CD4-positive, CD25-positive, alpha-beta regulatory T cell (primary cell): ENCODE measurements around the gene NOP16. TPM values are rescaled to one million over a fixed set of nuclear protein-coding genes. Genes with fewer than 3 reads are reported as not detected.

ENCODE experiments used
- ATAC-seq, 2 donors: fragments of 150-1000 bp; cut with Tn5 transposase; one replicate each; pipeline ENCODE4 v1.10.0; 2021; ENCODE audit warnings: low read depth in 2 of 2, moderate number of reproducible peaks in 2 of 2, moderate library complexity in 1 of 2
- DNase-seq, 3 donors: peaks; one replicate each; pipeline versions ENCODE4 v3.0.0 to v3.0.0-alpha.2; 2012 to 2022; ENCODE audit warnings: mixed read lengths in 1 of 3
- H3K27ac ChIP-seq: one replicate; pipeline ENCODE4 v1.7.0; 2013; ENCODE audit warnings: mild to moderate bottlenecking, low read length; ENCODE audit not compliant: insufficient read depth, poor library complexity, severe bottlenecking
- H3K27me3 ChIP-seq: one replicate; pipeline ENCODE4 v1.7.0; 2013; ENCODE audit warnings: low read length; ENCODE audit not compliant: control insufficient read depth, insufficient read depth
- H3K36me3 ChIP-seq: one replicate; pipeline ENCODE4 v1.7.0; 2013; ENCODE audit warnings: mild to moderate bottlenecking, low read length, moderate library complexity; ENCODE audit not compliant: control insufficient read depth, insufficient read depth
- H3K4me1 ChIP-seq: 2 replicates; pipeline ENCODE4 v1.7.0; 2013; ENCODE audit warnings: mild to moderate bottlenecking, low read length; ENCODE audit not compliant: insufficient read depth, control insufficient read depth, poor library complexity, severe bottlenecking
- H3K4me3 ChIP-seq: one replicate; pipeline ENCODE4 v1.7.0; 2013; ENCODE audit warnings: low read depth, mild to moderate bottlenecking, low read length, moderate library complexity
- H3K9me3 ChIP-seq, 2 experiments: 1 replicate in 1 of 2; 2 replicates in 1 of 2; pipeline ENCODE4 v1.7.0; 2013; ENCODE audit warnings: low read length in 2 of 2, mild to moderate bottlenecking in 1 of 2, moderate library complexity in 1 of 2; ENCODE audit not compliant: control insufficient read depth in 2 of 2
- H3K27ac Mint-ChIP-seq, 3 donors: one replicate each; pipeline ENCODE4 v1.8.0; 2020 to 2022; ENCODE audit warnings: mild to moderate bottlenecking in 3 of 3, mixed read lengths in 3 of 3, moderate library complexity in 2 of 3
- H3K27me3 Mint-ChIP-seq: one replicate; pipeline ENCODE4 v1.8.0; 2022; ENCODE audit warnings: mild to moderate bottlenecking, mixed read lengths
- H3K36me3 Mint-ChIP-seq: one replicate; pipeline ENCODE4 v1.8.0; 2020; ENCODE audit warnings: mixed read lengths
- H3K4me1 Mint-ChIP-seq, 4 donors: one replicate each; pipeline ENCODE4 v1.8.0; 2020 to 2022; ENCODE audit warnings: mixed read lengths in 4 of 4, mild to moderate bottlenecking in 1 of 4
- H3K4me3 Mint-ChIP-seq, 4 donors: one replicate each; pipeline ENCODE4 v1.8.0; 2020 to 2022; ENCODE audit warnings: mild to moderate bottlenecking in 4 of 4, mixed read lengths in 4 of 4, moderate library complexity in 3 of 4
- H3K9me3 Mint-ChIP-seq, 7 donors: one replicate each; pipeline ENCODE4 v1.8.0; 2020 to 2022; ENCODE audit warnings: mixed read lengths in 7 of 7, mild to moderate bottlenecking in 3 of 7, moderate library complexity in 2 of 7
- polyA plus RNA-seq, 4 donors: library from polyadenylated mRNA; unstranded; fragments of 300-500 nt; fragmentation: Illumina TruSeq; gene quantifications; one replicate each; pipeline ENCODE4 v1.2.3, GENCODE V29; 2021
- total RNA-seq: library from RNA; stranded (reverse); gene quantifications from one replicate; pipeline ENCODE4 v1.2.3, GENCODE V29; 2022

The NOP16 gene, protein sequence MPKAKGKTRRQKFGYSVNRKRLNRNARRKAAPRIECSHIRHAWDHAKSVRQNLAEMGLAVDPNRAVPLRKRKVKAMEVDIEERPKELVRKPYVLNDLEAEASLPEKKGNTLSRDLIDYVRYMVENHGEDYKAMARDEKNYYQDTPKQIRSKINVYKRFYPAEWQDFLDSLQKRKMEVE
- 15.5 TPM for total RNA-seq
- 10 to 100 TPM; 13.6 to 41.2 (median 35.1) TPM for polyA plus RNA-seq

DNA sequence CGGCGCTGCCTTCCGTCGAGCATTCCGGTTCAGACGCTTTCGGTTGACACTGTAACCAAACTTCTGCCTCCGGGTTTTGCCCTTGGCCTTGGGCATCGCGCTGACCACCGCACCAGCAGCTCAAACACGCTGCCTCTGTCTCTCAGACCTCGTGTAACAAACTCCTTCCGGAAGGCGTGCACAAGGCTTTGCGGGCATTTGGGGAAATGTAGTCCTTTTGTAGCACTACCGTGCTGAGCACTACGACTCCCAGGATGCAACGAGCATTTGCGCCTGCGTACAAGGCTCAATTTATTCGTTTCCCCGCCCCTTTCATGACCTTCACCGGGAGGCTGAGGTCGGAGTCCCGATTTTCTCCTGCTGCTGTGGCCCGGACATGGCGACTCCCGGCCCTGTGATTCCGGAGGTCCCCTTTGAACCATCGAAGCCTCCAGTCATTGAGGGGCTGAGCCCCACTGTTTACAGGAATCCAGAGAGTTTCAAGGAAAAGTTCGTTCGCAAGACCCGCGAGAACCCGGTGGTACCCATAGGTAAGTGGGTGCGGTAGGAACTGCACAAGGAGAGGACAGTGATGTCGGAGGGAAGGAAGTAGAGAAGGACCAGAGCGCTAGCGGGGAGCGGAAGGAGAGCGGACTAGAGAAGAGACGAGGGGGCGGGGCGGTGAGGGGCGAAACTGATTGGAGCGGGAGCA, at the start of gene NOP16, which contains the start of gene HIGD2A:
Gene NOP16, minus strand, starts transcription at position 155 of the 691 bp plus-strand sequence. Its CDS starts 59 bp downstream, at position 96.
Gene HIGD2A, plus strand, starts transcription at position 308 of the 691 bp plus-strand sequence. Its CDS starts 69 bp downstream, at position 377.
- H3K4me1 ChIP-seq = peaks cover 29% of the 10 kb centered on the region
- H3K27me3 Mint-ChIP-seq = no peaks in the 10 kb centered on the region
- DNase-seq (peak; percentile 98 to 99 (median 99)), ATAC-seq (peak; percentile 89 to 94)
- peak within 1 kb of the TSS; percentile 92 for H3K4me3 ChIP-seq
- peaks cover 38% of the 10 kb centered on the region for H3K36me3 ChIP-seq
- peak within 1 kb of the TSS; percentile 98 to 99 (median 99) for H3K4me3 Mint-ChIP-seq
- peaks cover 28% of the 10 kb centered on the region for H3K36me3 Mint-ChIP-seq
- no peaks in the 10 kb centered on the region for H3K27me3 ChIP-seq
- H3K27ac ChIP-seq = peak within 1 kb of the TSS; percentile 97
- peaks cover 0 to 39% (median 25%) of the 10 kb centered on the region in 4 donors for H3K4me1 Mint-ChIP-seq
- no peaks in the 10 kb centered on the region for H3K9me3 Mint-ChIP-seq
- peak within 1 kb of the TSS; percentile 97 to 100 (median 100) for H3K27ac Mint-ChIP-seq
- H3K9me3 ChIP-seq = no peaks in the 10 kb centered on the region

DNA sequence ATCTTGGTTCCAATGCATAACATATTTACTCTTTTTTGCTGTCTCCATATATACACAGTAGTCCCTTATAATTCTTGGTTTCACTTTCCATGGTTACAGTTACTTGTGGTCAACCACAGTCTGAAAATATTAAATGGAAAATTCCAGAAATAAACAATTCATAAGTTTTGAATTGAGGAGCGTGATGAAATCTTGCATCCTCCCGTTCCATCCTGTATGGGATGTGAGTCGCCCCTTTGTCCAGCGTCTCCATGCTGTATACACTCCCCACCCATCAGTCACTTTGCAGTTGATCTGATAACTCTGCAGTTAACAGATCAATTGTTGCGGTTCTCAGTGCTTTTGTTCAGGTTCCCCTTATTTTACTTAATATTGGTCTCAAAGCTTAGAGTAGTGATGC, 48.3 kb upstream of the NOP16 start:
- DNase-seq (peak in 1 of 3 donors; percentile 20), ATAC-seq (peak in 1 of 2 donors; percentile 34)
- Mint-ChIP-seq H3K36me3 (no peaks in the 10 kb centered on the region), H3K27ac (peak overlapping the region in 1 of 3 donors; percentile 52), H3K4me3 (peak overlapping the region in 3 of 4 donors; percentile 17 to 69 (median 25)), H3K4me1 (peaks cover 7 to 10% (median 8%) of the 10 kb centered on the region in 4 donors), H3K9me3 (peaks cover 0 to 4% (median 0%) of the 10 kb centered on the region in 7 donors), H3K27me3 (peaks cover 5% of the 10 kb centered on the region)
- H3K36me3 ChIP-seq = no peaks in the 10 kb centered on the region
- no peak overlapping the region for H3K27ac ChIP-seq
- H3K9me3 ChIP-seq = no peaks in the 10 kb centered on the region
- peaks cover 4% of the 10 kb centered on the region for H3K27me3 ChIP-seq
- H3K4me3 ChIP-seq = peak overlapping the region; percentile 61
- peaks cover 11% of the 10 kb centered on the region for H3K4me1 ChIP-seq

DNA sequence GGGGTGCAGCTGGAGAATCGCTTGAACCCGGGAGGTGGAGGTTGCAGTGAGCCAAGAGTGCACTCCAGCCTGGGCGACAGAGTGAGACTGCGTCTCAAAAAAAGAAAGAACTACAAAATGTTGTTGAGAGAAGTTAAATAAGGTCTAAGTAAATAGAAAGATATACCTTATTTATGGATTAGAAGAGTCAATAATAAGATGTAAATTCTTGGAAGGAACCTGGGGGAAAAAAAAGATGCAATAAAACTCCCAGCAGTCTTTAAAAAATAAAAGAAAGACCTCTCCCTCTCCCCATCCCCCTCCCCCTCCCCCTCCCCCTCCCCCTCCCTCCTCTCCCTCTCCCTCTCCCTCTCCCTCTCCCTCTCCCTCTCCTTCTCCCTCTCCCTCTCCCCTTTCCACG, 44.3 kb upstream of the NOP16 start:
- Histone ChIP-seq H3K4me1 (peaks cover 14% of the 10 kb centered on the region), H3K36me3 (no peaks in the 10 kb centered on the region), H3K4me3 (no peak overlapping the region), H3K27me3 (no peaks in the 10 kb centered on the region), H3K27ac (no peak overlapping the region), H3K9me3 (no peaks in the 10 kb centered on the region)
- Mint-ChIP-seq H3K4me3 (no peak overlapping the region), H3K36me3 (no peaks in the 10 kb centered on the region), H3K9me3 (peaks cover 0 to 4% (median 0%) of the 10 kb centered on the region in 7 donors), H3K27me3 (peaks cover 18% of the 10 kb centered on the region), H3K4me1 (peaks cover 8 to 10% (median 9%) of the 10 kb centered on the region in 4 donors), H3K27ac (no peak overlapping the region)
- DNase-seq = no peak
- no peak for ATAC-seq

DNA sequence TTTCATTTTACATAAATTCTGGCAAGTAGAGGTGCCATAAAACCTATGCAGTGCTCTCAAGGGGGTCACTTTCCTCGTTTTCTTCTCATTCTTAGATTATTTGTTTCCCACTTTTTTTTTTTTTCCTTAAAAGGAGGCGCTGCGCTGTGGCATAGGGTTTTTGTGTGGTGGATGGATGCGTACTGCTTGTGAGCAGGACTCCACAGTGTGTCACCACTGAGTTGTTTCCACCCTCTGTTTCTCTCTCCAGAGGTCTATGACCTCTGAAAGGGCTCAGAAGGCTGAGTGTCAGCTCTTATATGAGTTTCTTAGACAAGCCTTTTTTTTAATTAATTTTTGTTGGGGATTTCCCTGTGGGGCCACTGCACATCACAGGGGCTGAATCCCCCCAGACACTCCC, 41.6 kb upstream of the NOP16 start:
- DNase-seq = no peak
- H3K36me3 ChIP-seq = no peaks in the 10 kb centered on the region
- no peaks in the 10 kb centered on the region for H3K27me3 ChIP-seq
- peaks cover 0 to 2% (median 0%) of the 10 kb centered on the region in 4 donors for H3K4me1 Mint-ChIP-seq
- no peaks in the 10 kb centered on the region for H3K9me3 ChIP-seq
- no peak for ATAC-seq
- no peaks in the 10 kb centered on the region for H3K36me3 Mint-ChIP-seq
- H3K27me3 Mint-ChIP-seq = peaks cover 25% of the 10 kb centered on the region
- H3K4me3 Mint-ChIP-seq = no peak overlapping the region
- no peak overlapping the region for H3K27ac Mint-ChIP-seq
- H3K27ac ChIP-seq = no peak overlapping the region
- H3K4me1 ChIP-seq = peaks cover 3% of the 10 kb centered on the region
- peaks cover 0 to 6% (median 0%) of the 10 kb centered on the region in 7 donors for H3K9me3 Mint-ChIP-seq
- H3K4me3 ChIP-seq = no peak overlapping the region

DNA sequence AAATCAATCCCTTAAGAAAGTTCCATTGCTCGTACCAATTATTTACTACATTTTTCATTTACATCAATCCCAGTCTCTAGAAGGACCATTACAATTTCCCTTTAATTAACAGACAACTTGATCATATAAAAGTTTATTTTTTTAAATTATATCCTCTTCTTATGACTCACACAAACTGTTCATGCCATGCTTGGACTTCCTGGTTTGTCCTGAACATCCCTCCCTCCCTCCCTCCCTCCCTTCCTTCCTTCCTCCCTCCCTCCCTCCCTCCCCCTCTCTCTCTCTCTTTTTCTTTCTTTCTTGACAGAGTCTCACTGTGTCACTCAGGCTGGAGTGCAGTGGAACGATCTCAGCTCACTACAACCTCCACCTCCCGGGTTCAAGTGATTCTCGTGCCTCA, 39.6 kb upstream of the NOP16 start:
- Mint-ChIP-seq H3K27ac (no peak overlapping the region), H3K27me3 (peaks cover 33% of the 10 kb centered on the region), H3K4me3 (no peak overlapping the region), H3K4me1 (peaks cover 0 to 2% (median 0%) of the 10 kb centered on the region in 4 donors), H3K36me3 (no peaks in the 10 kb centered on the region), H3K9me3 (peaks cover 0 to 6% (median 0%) of the 10 kb centered on the region in 7 donors)
- ATAC-seq (no peak), DNase-seq (no peak)
- Histone ChIP-seq H3K4me1 (peaks cover 3% of the 10 kb centered on the region), H3K4me3 (no peak overlapping the region), H3K9me3 (no peaks in the 10 kb centered on the region), H3K27me3 (no peaks in the 10 kb centered on the region), H3K36me3 (no peaks in the 10 kb centered on the region), H3K27ac (no peak overlapping the region)

DNA sequence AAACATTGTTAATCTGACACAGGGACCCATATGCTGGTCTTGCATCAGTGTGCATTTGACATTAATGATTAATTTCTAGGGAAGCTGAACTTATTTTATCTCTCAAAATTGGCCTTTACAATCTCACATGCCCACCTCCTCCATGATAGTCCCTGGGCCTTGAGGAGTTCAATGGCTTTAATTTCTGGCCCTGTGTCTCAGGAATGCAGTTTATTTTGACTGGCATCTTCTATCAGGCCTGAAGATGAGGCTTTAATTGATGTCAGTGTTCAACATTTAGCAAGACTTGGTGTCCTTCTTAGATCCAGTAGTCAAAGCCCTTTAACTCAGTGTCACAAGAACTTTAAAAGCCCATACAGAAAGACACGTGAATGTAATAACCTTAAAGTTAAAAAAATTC, 38.5 kb upstream of the NOP16 start:
- Histone ChIP-seq H3K27me3 (no peaks in the 10 kb centered on the region), H3K9me3 (no peaks in the 10 kb centered on the region), H3K4me3 (no peak overlapping the region), H3K36me3 (no peaks in the 10 kb centered on the region), H3K27ac (no peak overlapping the region), H3K4me1 (peaks cover 3% of the 10 kb centered on the region)
- H3K4me1 Mint-ChIP-seq = peaks cover 0 to 2% (median 0%) of the 10 kb centered on the region in 4 donors
- no peak for ATAC-seq
- H3K4me3 Mint-ChIP-seq = no peak overlapping the region
- no peak for DNase-seq
- peaks cover 0 to 6% (median 0%) of the 10 kb centered on the region in 7 donors for H3K9me3 Mint-ChIP-seq
- H3K27ac Mint-ChIP-seq = no peak overlapping the region
- no peaks in the 10 kb centered on the region for H3K36me3 Mint-ChIP-seq
- peaks cover 35% of the 10 kb centered on the region for H3K27me3 Mint-ChIP-seq

DNA sequence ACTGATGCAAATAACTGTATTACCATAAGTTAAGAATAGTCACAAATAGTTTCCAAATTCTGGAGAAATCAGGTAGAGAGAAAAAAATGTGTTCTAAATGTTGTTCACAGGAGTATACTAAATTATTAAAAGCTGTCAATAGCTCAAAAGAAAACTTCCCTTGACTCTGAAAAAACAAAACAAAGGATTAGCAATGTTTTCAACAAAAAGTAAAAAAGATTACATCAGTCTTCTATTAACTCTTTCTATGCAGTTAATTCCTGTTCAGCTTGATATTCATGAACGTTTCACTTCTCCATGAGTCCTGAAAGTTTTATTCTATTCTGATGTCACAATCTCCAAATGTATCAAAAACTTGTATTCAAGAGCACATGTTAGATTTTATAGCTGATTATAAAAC, 37.4 kb upstream of the NOP16 start:
- Histone ChIP-seq H3K9me3 (no peaks in the 10 kb centered on the region), H3K27me3 (no peaks in the 10 kb centered on the region), H3K4me1 (peaks cover 3% of the 10 kb centered on the region), H3K4me3 (no peak overlapping the region), H3K27ac (no peak overlapping the region), H3K36me3 (no peaks in the 10 kb centered on the region)
- H3K9me3 Mint-ChIP-seq = peaks cover 0 to 6% (median 0%) of the 10 kb centered on the region in 7 donors
- peaks cover 33% of the 10 kb centered on the region for H3K27me3 Mint-ChIP-seq
- no peak overlapping the region for H3K4me3 Mint-ChIP-seq
- DNase-seq (no peak), ATAC-seq (no peak)
- H3K4me1 Mint-ChIP-seq = peaks cover 0 to 2% (median 0%) of the 10 kb centered on the region in 4 donors
- no peaks in the 10 kb centered on the region for H3K36me3 Mint-ChIP-seq
- H3K27ac Mint-ChIP-seq = no peak overlapping the region
